Loucy (cell line): ENCODE results near the gene TRPV4.

ENCODE experiments used
- H2AFZ ChIP-seq: fragments of 200-600 bp; sonication (generic); 2 replicates; pipeline ENCODE4 v1.6.0; 2016; ENCODE audit warnings: antibody characterized with exemption, mild to moderate bottlenecking, low read length, moderate library complexity
- H3F3A ChIP-seq: fragments of 200-600 bp; 2 replicates; pipeline ENCODE4 v1.6.0; 2016; ENCODE audit warnings: antibody characterized with exemption, low read depth, mild to moderate bottlenecking
- H3K27me3 ChIP-seq: fragments of 200-600 bp; sonication (generic); 2 replicates; pipeline ENCODE4 v1.6.1; 2014; ENCODE audit warnings: low read length, mild to moderate bottlenecking; ENCODE audit not compliant: insufficient read depth, poor library complexity, severe bottlenecking
- H3K36me3 ChIP-seq: fragments of 200-600 bp; sonication (generic); 2 replicates; pipeline ENCODE4 v1.6.1; 2016; ENCODE audit warnings: low read length; ENCODE audit not compliant: insufficient read depth
- H3K4me1 ChIP-seq: fragments of 200-600 bp; sonication (generic); 2 replicates; pipeline ENCODE4 v1.5.1; 2014; ENCODE audit warnings: low read length, mild to moderate bottlenecking; ENCODE audit not compliant: insufficient read depth, poor library complexity, severe bottlenecking
- H3K4me2 ChIP-seq: fragments of 200-600 bp; sonication (generic); 2 replicates; pipeline ENCODE4 v1.6.0; 2014; ENCODE audit warnings: antibody characterized with exemption, low read length, low read depth, mild to moderate bottlenecking; ENCODE audit not compliant: poor library complexity, severe bottlenecking
- H3K4me3 ChIP-seq: fragments of 200-600 bp; sonication (generic); 2 replicates; pipeline ENCODE4 v1.5.1; 2014; ENCODE audit warnings: low read length, mild to moderate bottlenecking, mixed read lengths; ENCODE audit not compliant: poor library complexity, severe bottlenecking
- H3K79me2 ChIP-seq: fragments of 200-600 bp; sonication (generic); 2 replicates; pipeline ENCODE4 v1.6.1; 2014; ENCODE audit warnings: low read length; ENCODE audit not compliant: insufficient read depth
- H3K9ac ChIP-seq: fragments of 200-600 bp; sonication (generic); 2 replicates; pipeline ENCODE4 v1.6.0; 2014; ENCODE audit warnings: mild to moderate bottlenecking, low read depth, low read length, moderate library complexity; ENCODE audit not compliant: poor library complexity, severe bottlenecking
- H3K9me2 ChIP-seq: fragments of 200-600 bp; sonication (generic); replicated peaks from 2 replicates; pipeline ENCODE4 v1.6.1; 2016; ENCODE audit warnings: low read depth, low read length, mixed read lengths
- H3K9me3 ChIP-seq: fragments of 200-600 bp; sonication (generic); 2 replicates; pipeline ENCODE4 v1.6.1; 2014; ENCODE audit warnings: mild to moderate bottlenecking, antibody characterized with exemption, low read length, low read depth; ENCODE audit not compliant: insufficient read depth
- H4K20me1 ChIP-seq: fragments of 200-600 bp; sonication (generic); 2 replicates; pipeline ENCODE4 v1.6.0; 2014; ENCODE audit warnings: antibody characterized with exemption, low read length, mild to moderate bottlenecking; ENCODE audit not compliant: insufficient read depth, poor library complexity, severe bottlenecking
- CTCF ChIP-seq: fragments of 200-600 bp; sonication (generic); conservative IDR thresholded peaks from 2 replicates; pipeline ENCODE4 v1.5.1; 2014; ENCODE audit warnings: mild to moderate bottlenecking, antibody characterized with exemption, low read length
- EZH2phosphoT487 ChIP-seq: fragments of 200-600 bp; IDR thresholded peaks from 2 replicates; pipeline ENCODE4 v1.6.1; 2018; ENCODE audit warnings: antibody characterized with exemption, mild to moderate bottlenecking, moderate library complexity, borderline replicate concordance

The TRPV4 gene

GRCh38 chr12:109781668-109782325 is 51.4 kb downstream of the TRPV4 start:
- Histone ChIP-seq H3K9me2 (no peaks in the 10 kb centered on the region), H3K4me2 (no peak overlapping the region), H3K9me3 (no peaks in the 10 kb centered on the region), H4K20me1 (no peaks in the 10 kb centered on the region), H3K4me1 (peaks cover 7% of the 10 kb centered on the region), H2AFZ (no peak overlapping the region), H3K27me3 (no peaks in the 10 kb centered on the region), H3K79me2 (no peaks in the 10 kb centered on the region), H3K9ac (no peak overlapping the region), H3K4me3 (no peak overlapping the region), H3F3A (no peaks in the 10 kb centered on the region), H3K36me3 (no peaks in the 10 kb centered on the region)
- TF ChIP-seq EZH2phosphoT487 = no peak
- no peak for TF ChIP-seq CTCF

- H3K4me2 ChIP-seq = no peak overlapping the region
- no peak overlapping the region for H2AFZ ChIP-seq
- no peaks in the 10 kb centered on the region for H3K27me3 ChIP-seq
- no peaks in the 10 kb centered on the region for H3K79me2 ChIP-seq
- H3F3A ChIP-seq = no peaks in the 10 kb centered on the region
- no peak for TF ChIP-seq CTCF
- no peak for TF ChIP-seq EZH2phosphoT487
- no peaks in the 10 kb centered on the region for H3K9me3 ChIP-seq
- no peak overlapping the region for H3K9ac ChIP-seq
- H3K4me3 ChIP-seq = no peak overlapping the region
- no peaks in the 10 kb centered on the region for H4K20me1 ChIP-seq
- H3K4me1 ChIP-seq = peaks cover 8% of the 10 kb centered on the region
- H3K9me2 ChIP-seq = no peaks in the 10 kb centered on the region
- H3K36me3 ChIP-seq = no peaks in the 10 kb centered on the region
These were observed 53.8 kb downstream of the TRPV4 start for GRCh38 chr12:109779382-109779781.

GRCh38 chr12:109778684-109779083 is 54.5 kb downstream of the TRPV4 start:
- Histone ChIP-seq H3F3A (no peaks in the 10 kb centered on the region), H3K27me3 (no peaks in the 10 kb centered on the region), H4K20me1 (no peaks in the 10 kb centered on the region), H3K4me1 (peaks cover 8% of the 10 kb centered on the region), H2AFZ (no peak overlapping the region), H3K9ac (no peak overlapping the region), H3K36me3 (no peaks in the 10 kb centered on the region), H3K4me2 (no peak overlapping the region), H3K4me3 (no peak overlapping the region), H3K79me2 (no peaks in the 10 kb centered on the region), H3K9me3 (no peaks in the 10 kb centered on the region), H3K9me2 (no peaks in the 10 kb centered on the region)
- TF ChIP-seq EZH2phosphoT487 (no peak), CTCF (no peak)
